Transverse colon (tissue), 4 donors: ENCODE measurements around the gene HDGFL2. TPM values are rescaled to one million over a fixed set of nuclear protein-coding genes. Genes with fewer than 3 reads are reported as not detected.

ENCODE experiments used
- DNase-seq: peaks from one replicate; pipeline ENCODE4 v3.0.0-alpha.2; 2019
- H3K27ac ChIP-seq, 4 donors: fragments of 200-600 bp; sonication (generic); 2 replicates each; pipeline ENCODE4 v1.5.1; 2016 to 2018; ENCODE audit warnings: inconsistent platforms in 4 of 4
- H3K27me3 ChIP-seq: fragments of 200-600 bp; sonication (generic); 2 replicates; pipeline ENCODE4 v1.5.1; 2017; ENCODE audit warnings: inconsistent platforms
- H3K36me3 ChIP-seq, 4 donors: fragments of 200-600 bp; sonication (generic); 2 replicates each; pipeline ENCODE4 v1.5.1; 2017 to 2019; ENCODE audit warnings: inconsistent platforms in 4 of 4
- H3K4me1 ChIP-seq, 4 donors: fragments of 200-600 bp; sonication (generic); 2 replicates each; pipeline ENCODE4 v1.5.1; 2017 to 2020; ENCODE audit warnings: inconsistent platforms in 4 of 4
- H3K4me3 ChIP-seq, 4 donors: fragments of 200-600 bp; sonication (generic); 1 replicate in 1 of 4; 2 replicates in 3 of 4; pipeline versions ENCODE4 v1.5.1 to v1.6.1; 2017 to 2019; ENCODE audit warnings: inconsistent platforms in 4 of 4
- H3K9me3 ChIP-seq, 2 donors: fragments of 200-600 bp; sonication (generic); 2 replicates each; pipeline ENCODE4 v1.5.1; 2017 to 2019; ENCODE audit warnings: inconsistent platforms in 2 of 2
- CTCF ChIP-seq, 5 experiments: fragments of 200-600 bp in 3 of 5; fragments of 450-650 bp in 2 of 5; sonication (generic) in 3 of 5; IDR thresholded peaks; 1 replicate in 2 of 5; 2 replicates in 3 of 5; pipeline ENCODE4 v1.5.1; 2016 to 2017; ENCODE audit warnings: antibody characterized with exemption in 5 of 5, inconsistent platforms in 3 of 5, mild to moderate bottlenecking in 2 of 5, moderate library complexity in 1 of 5
- EP300 ChIP-seq: sonication (generic); formaldehyde crosslinking; IDR thresholded peaks from one replicate; pipeline ENCODE4 v1.6.1; 2017; ENCODE audit warnings: antibody characterized with exemption, low read depth
- POLR2A ChIP-seq: fragments of 450-650 bp; IDR thresholded peaks from one replicate; pipeline ENCODE4 v1.6.1; 2016; ENCODE audit warnings: antibody characterized with exemption, mild to moderate bottlenecking, moderate library complexity
- POLR2AphosphoS5 ChIP-seq, 3 donors: sonication (generic); formaldehyde crosslinking; IDR thresholded peaks; one replicate each; pipeline ENCODE4 v1.6.1; 2016; ENCODE audit warnings: antibody characterized with exemption in 3 of 3
- WGBS, 2 donors: methylation state at CpG; one replicate each; pipeline ENCODE4 v1.1.5; 2018; ENCODE audit warnings: low coverage in 1 of 2; 5-methylcytosine and 5-hydroxymethylcytosine counted together
- in situ Hi-C, 4 donors: fragments of 200-750 bp; cut with MboI; loops; one replicate each; pipeline versions ENCODE4 v1.15.0 to v1.15.1; 2017; ENCODE audit warnings: low sequenced_read_pairs in 3 of 4, low pct_ligation_motif_present in 1 of 4, low pct_unique_long_range_greater_than_20kb in 1 of 4
- intact Hi-C: fragments of 100-400 bp; cut with DNase I; formaldehyde crosslinking; loops from one replicate; pipeline ENCODE4 v1.15.1; 2023; ENCODE audit warnings: low total_unique reads
- total RNA-seq, 4 donors: library from RNA; depleted of rRNA; stranded (reverse); fragments of >200 nt; gene quantifications; one replicate each; pipeline ENCODE4 v1.1.0, GENCODE V29; 2016

HDGFL2 gene
- total RNA-seq, 4 donors from 2014 or later = 30.0 to 98.4 (median 38.9) TPM

GRCh38 chr19:4437103-4437502 lies 35.0 kb upstream of the HDGFL2 start:
- TF ChIP-seq POLR2A = no peak
- no peak for TF ChIP-seq EP300
- TF ChIP-seq POLR2AphosphoS5 (IDR thresholded peaks at IDR 0.05) = no peak
- no peak for TF ChIP-seq CTCF (IDR thresholded peaks at IDR 0.05)
- Histone ChIP-seq H3K9me3 (no peaks in the 10 kb centered on the region), H3K36me3 (peaks cover 0 to 5% (median 0%) of the 10 kb centered on the region in 4 donors), H3K4me3 (no peak overlapping the region), H3K27ac (no peak overlapping the region), H3K27me3 (no peaks in the 10 kb centered on the region), H3K4me1 (no peaks in the 10 kb centered on the region)
- DNase-seq = no peak
- intact Hi-C loops = loop anchor here (10.0 kb wide), 1 partner anchor 158 kb away; no protein-coding TSS in a partner anchor
- WGBS, 2 donors = 96% methylated on average over 10 of the region's 10 CpGs; no CpG with 5 or more reads in 1 of the 2 donors
- in situ Hi-C loops = no loop called here

- in situ Hi-C loops = no loop called here
- H3K36me3 ChIP-seq = no peaks in the 10 kb centered on the region
- no peak overlapping the region for H3K27ac ChIP-seq
- intact Hi-C loops = loop anchor here (10.0 kb wide), 1 partner anchor 156 kb away; no protein-coding TSS in a partner anchor
- DNase-seq = no peak
- H3K4me1 ChIP-seq = no peaks in the 10 kb centered on the region
- WGBS, 2 donors = 88 to 90% methylated on average over 10 to 12 of the region's 12 CpGs
- TF ChIP-seq CTCF (IDR thresholded peaks at IDR 0.05) = no peak
- no peak for TF ChIP-seq POLR2AphosphoS5 (IDR thresholded peaks at IDR 0.05)
- TF ChIP-seq EP300 = no peak
- no peak for TF ChIP-seq POLR2A
- H3K9me3 ChIP-seq = no peaks in the 10 kb centered on the region
- H3K27me3 ChIP-seq = no peaks in the 10 kb centered on the region
- no peak overlapping the region for H3K4me3 ChIP-seq
Measured at GRCh38 chr19:4439243-4439642, 32.9 kb upstream of the HDGFL2 start.

- intact Hi-C loops = no loop called here
- H3K4me1 ChIP-seq = no peaks in the 10 kb centered on the region
- H3K27me3 ChIP-seq = no peaks in the 10 kb centered on the region
- TF ChIP-seq POLR2A (no peak), POLR2AphosphoS5 (IDR thresholded peaks at IDR 0.05) (no peak), CTCF (IDR thresholded peaks at IDR 0.05) (no peak), EP300 (no peak)
- in situ Hi-C loops = no loop called here
- H3K9me3 ChIP-seq = no peaks in the 10 kb centered on the region
- 67 to 75% methylated on average over 11 to 22 of the region's 22 CpGs for WGBS, 2 donors
- no peak for DNase-seq
- H3K4me3 ChIP-seq = no peak overlapping the region
- H3K36me3 ChIP-seq = peaks cover 0 to 21% (median 10%) of the 10 kb centered on the region in 4 donors
- no peak overlapping the region for H3K27ac ChIP-seq
Measured at GRCh38 chr19:4441994-4442818, 29.9 kb upstream of the HDGFL2 start.

DNA sequence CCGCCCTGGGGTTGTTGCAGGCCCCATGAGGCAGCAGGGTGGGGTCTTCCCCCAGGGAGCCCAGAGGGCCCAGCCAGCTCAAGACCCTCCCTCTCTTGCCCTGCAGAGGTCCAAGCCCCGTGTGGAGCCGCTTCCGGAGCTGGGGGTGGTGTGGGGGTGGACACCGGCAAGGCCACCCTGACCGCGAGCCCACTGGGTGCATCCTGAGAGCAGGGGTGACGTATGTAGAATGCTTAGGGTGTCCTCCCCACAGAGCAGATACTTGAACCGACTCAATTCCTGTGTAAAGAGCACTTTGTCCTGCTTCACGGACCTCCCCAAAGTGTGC lies 29.3 kb upstream of the HDGFL2 start:
- intact Hi-C loops (no loop called here), in situ Hi-C loops (no loop called here)
- H3K4me1 ChIP-seq = no peaks in the 10 kb centered on the region
- DNase-seq = no peak
- no peak overlapping the region for H3K4me3 ChIP-seq
- H3K27ac ChIP-seq = no peak overlapping the region
- H3K9me3 ChIP-seq = no peaks in the 10 kb centered on the region
- WGBS, 2 donors = 88% methylated on average over 9 of the region's 10 CpGs; no CpG with 5 or more reads in 1 of the 2 donors
- TF ChIP-seq CTCF (IDR thresholded peaks at IDR 0.05) = no peak
- no peak for TF ChIP-seq EP300
- TF ChIP-seq POLR2AphosphoS5 (IDR thresholded peaks at IDR 0.05) = no peak
- no peak for TF ChIP-seq POLR2A
- no peaks in the 10 kb centered on the region for H3K27me3 ChIP-seq
- H3K36me3 ChIP-seq = peaks cover 0 to 27% (median 13%) of the 10 kb centered on the region in 4 donors
